Measurements from ENCODE around the gene AGPS.

The AGPS gene

DNA sequence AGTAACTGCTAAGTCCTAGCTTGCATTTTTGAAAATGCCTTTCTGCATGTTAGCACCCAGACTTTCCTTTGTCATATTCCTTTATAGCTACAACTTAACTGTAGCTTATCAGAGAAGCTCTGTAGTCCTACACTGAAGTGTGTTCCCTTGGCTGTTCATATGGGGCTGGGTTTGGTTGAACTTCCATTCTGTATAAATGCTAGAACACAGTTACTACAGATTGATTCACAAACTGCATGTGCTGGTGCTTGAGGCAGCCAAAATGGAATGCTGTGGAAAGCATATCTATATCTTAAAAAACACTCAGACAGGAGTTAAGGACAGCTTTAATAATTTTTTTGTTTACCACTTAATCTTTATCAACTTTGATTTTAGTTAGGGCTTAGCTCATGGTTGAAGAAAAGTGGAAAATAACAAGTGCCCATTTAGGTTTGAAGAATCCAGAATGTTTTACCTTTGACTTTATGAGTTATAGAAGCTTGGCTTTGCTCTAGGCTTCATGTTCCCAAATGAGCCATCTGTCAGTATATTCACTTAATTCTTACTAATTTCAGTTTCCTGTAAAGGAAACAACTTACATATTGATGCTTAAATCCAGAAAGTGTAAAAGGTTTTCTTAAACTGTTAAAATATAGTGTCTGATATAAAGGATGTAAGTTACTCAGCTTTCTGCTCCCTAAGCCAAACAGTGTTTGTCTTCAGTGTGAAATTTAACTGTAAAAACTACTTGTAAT lies 148.9 kb downstream of the AGPS start:
- in situ Hi-C loops (cut with MboI; ENCODE audit: low pct_unique_long_range_greater_than_20kb, low sequenced_read_pairs, unreplicated experiment) = no loop called here
- TF ChIP-seq, protein P1, sequence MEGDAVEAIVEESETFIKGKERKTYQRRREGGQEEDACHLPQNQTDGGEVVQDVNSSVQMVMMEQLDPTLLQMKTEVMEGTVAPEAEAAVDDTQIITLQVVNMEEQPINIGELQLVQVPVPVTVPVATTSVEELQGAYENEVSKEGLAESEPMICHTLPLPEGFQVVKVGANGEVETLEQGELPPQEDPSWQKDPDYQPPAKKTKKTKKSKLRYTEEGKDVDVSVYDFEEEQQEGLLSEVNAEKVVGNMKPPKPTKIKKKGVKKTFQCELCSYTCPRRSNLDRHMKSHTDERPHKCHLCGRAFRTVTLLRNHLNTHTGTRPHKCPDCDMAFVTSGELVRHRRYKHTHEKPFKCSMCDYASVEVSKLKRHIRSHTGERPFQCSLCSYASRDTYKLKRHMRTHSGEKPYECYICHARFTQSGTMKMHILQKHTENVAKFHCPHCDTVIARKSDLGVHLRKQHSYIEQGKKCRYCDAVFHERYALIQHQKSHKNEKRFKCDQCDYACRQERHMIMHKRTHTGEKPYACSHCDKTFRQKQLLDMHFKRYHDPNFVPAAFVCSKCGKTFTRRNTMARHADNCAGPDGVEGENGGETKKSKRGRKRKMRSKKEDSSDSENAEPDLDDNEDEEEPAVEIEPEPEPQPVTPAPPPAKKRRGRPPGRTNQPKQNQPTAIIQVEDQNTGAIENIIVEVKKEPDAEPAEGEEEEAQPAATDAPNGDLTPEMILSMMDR (IDR thresholded peaks at IDR 0.05; ENCODE audit: extremely low read depth, insufficient read depth, missing control alignments) = no peak
- no peak for DNase-seq (ENCODE audit: low spot score)

DNA sequence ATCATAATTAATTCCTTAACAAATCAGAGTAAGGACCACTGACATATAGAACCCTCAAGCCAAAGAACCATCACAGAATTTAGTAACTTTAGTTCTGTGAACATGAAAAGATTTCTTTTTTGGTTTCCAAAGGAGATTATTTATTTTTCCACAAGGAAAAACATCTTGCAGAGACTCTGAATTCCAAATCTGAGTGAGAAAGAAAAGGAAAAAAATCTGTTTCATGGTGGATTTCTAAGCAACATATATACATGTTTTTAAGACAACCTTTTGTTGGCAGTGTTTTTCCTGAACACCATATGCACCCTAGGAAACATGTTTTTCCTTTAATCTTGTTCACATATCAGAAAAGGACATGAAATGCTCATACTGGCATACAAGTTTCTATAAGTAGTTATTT lies 149.8 kb downstream of the AGPS start:
- no peak for DNase-seq (ENCODE audit: low spot score)
- in situ Hi-C loops (cut with MboI; ENCODE audit: low pct_unique_long_range_greater_than_20kb, low sequenced_read_pairs, unreplicated experiment) = no loop called here
- TF ChIP-seq, protein P1 (IDR thresholded peaks at IDR 0.05; ENCODE audit: extremely low read depth, insufficient read depth, missing control alignments) = no peak

DNA sequence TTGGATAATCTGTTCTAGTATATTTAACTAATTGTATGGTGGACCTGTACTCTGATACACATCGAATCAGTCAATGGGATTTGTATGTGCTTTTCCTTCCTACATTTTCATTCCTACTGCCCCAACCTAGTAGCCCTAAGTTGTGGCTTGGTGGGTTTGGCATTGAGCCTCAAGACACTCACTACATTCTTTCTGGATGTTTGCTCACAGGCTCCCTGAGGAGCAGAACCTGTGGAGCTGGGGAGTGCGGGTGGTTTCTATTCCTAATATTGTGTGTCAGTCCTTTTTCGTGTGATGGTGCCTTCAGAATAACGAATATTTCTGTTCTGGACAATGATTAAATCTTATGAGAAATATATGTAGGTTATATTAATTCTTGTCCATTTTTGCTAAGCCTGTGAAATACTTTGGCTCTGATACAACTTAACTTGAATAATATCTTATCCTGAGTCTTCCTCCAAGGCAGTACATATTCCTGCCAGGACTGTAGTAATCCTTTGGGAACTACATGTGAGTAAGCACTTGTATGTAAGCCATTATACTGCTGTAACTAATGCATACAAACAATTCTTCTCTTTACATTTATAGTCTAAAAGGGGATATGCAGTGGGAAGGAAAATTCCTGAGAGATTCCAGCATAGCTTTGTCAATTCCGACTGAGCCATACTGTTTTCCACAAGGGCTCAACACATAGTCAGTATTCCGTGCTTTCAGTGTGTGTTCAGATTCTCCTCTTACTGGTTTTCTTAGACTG lies 150.6 kb downstream of the AGPS start:
- no peak for DNase-seq (ENCODE audit: low spot score)
- in situ Hi-C loops (cut with MboI; ENCODE audit: low pct_unique_long_range_greater_than_20kb, low sequenced_read_pairs, unreplicated experiment) = no loop called here
- TF ChIP-seq, protein P1 (IDR thresholded peaks at IDR 0.05; ENCODE audit: extremely low read depth, insufficient read depth, missing control alignments) = no peak

DNA sequence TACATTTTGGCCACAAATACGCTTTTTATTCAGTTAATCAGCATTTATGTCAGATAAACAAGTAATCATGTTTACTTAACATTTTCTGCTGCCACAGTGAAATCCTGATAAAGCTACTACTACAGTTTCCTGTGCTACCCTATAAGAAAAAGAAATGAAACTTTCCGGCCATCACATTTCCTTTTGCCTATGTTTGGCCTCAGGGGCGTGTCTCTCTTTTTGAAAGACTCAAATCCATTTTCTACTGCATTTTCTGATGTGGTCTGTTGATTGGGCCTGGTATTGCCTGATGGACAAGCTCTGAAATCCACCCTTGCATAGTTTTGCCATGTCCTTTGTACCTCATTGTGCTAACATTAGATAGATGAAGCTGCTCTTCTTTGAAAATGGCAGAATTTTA lies 152.6 kb downstream of the AGPS start:
- TF ChIP-seq, protein P1 (IDR thresholded peaks at IDR 0.05; ENCODE audit: extremely low read depth, insufficient read depth, missing control alignments) = no peak
- no peak for DNase-seq (ENCODE audit: low spot score)
- in situ Hi-C loops (cut with MboI; ENCODE audit: low pct_unique_long_range_greater_than_20kb, low sequenced_read_pairs, unreplicated experiment) = no loop called here

DNA sequence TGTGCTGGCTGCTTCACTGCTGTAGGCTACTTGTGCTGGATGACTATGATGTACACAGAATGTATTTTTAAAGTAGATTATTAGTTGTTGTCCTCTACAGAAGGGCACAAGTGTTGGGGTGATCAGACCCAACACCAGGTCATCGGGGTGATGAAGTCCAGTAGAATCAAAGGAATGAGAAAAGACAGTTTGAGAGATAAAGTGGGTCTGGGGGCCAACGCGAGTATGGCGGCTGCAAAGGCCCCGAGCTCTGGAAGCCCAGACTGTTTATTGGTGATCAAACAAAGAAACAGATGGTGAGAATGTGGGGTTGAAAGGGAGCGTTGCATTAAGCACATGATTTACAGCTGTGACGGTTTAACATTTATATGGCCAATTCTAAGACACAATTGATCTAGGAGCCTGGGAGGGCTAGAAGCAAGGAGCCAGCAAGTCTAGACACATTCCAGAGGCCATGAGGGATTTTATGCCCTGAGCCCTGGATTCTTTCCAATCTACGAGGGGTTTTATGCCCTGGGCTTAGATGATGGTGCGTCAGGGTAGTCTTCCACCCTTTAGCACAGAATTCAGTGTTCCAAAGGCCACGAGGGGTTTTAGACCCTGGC lies 153.5 kb downstream of the AGPS start:
- TF ChIP-seq, protein P1 (IDR thresholded peaks at IDR 0.05; ENCODE audit: extremely low read depth, insufficient read depth, missing control alignments) = no peak
- in situ Hi-C loops (cut with MboI; ENCODE audit: low pct_unique_long_range_greater_than_20kb, low sequenced_read_pairs, unreplicated experiment) = no loop called here
- no peak for DNase-seq (ENCODE audit: low spot score)

DNA sequence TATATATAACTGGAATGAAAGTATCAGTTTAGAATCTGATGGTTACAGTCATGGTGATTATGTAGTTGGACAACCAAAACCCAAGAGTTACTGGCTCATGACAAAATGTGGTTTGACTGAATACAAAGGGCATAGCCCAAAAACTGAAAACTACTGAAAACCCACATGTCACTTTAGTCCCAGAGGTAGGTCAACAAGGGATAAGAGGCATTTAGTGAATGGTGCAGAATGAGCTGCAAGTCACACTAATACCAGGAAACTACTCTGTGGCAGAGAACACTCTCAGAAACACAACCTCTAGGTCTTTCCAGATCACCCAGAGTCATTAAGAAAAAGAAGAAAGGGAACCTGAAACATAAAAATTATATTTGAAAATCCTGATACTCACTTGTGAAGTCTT lies 154.5 kb downstream of the AGPS start:
- TF ChIP-seq, protein P1 (IDR thresholded peaks at IDR 0.05; ENCODE audit: extremely low read depth, insufficient read depth, missing control alignments) = no peak
- in situ Hi-C loops (cut with MboI; ENCODE audit: low pct_unique_long_range_greater_than_20kb, low sequenced_read_pairs, unreplicated experiment) = no loop called here
- DNase-seq (ENCODE audit: low spot score) = peak; percentile 52

Data from GM13977 (cell line).